ENCODE data around the gene APBB2. TPM values are rescaled to one million over a fixed set of nuclear protein-coding genes. Genes with fewer than 3 reads are reported as not detected.

Gene APBB2
- total RNA-seq, 1 donor = 75.8 TPM

- H3K4me3 ChIP-seq (ENCODE audit: low read depth, low read length) = no peak overlapping the region
- DNase-seq (ENCODE audit: low read depth) = no peak
- TF ChIP-seq CTCF (IDR thresholded peaks at IDR 0.05; ENCODE audit: insufficient read depth, low read length) = no peak
These were observed 49.9 kb downstream of the APBB2 start for GRCh38 chr4:41164405-41164804.

- no peak overlapping the region for H3K4me3 ChIP-seq (ENCODE audit: low read depth, low read length)
- no peak for TF ChIP-seq CTCF (IDR thresholded peaks at IDR 0.05; ENCODE audit: insufficient read depth, low read length)
- DNase-seq (ENCODE audit: low read depth) = no peak
These were observed 53.0 kb downstream of the APBB2 start for GRCh38 chr4:41161355-41161754.

GRCh38 chr4:41160856-41161255 is 53.5 kb downstream of the APBB2 start:
- TF ChIP-seq CTCF (IDR thresholded peaks at IDR 0.05; ENCODE audit: insufficient read depth, low read length) = no peak
- no peak overlapping the region for H3K4me3 ChIP-seq (ENCODE audit: low read depth, low read length)
- DNase-seq (ENCODE audit: low read depth) = peak; percentile 43

GRCh38 chr4:41160012-41160789 is 54.1 kb downstream of the APBB2 start:
- DNase-seq (ENCODE audit: low read depth) = peak; percentile 91
- no peak overlapping the region for H3K4me3 ChIP-seq (ENCODE audit: low read depth, low read length)
- TF ChIP-seq CTCF (IDR thresholded peaks at IDR 0.05; ENCODE audit: insufficient read depth, low read length) = no peak

GRCh38 chr4:41158756-41159155 is 55.6 kb downstream of the APBB2 start:
- H3K4me3 ChIP-seq (ENCODE audit: low read depth, low read length) = no peak overlapping the region
- no peak for TF ChIP-seq CTCF (IDR thresholded peaks at IDR 0.05; ENCODE audit: insufficient read depth, low read length)
- no peak for DNase-seq (ENCODE audit: low read depth)

- no peak for DNase-seq (ENCODE audit: low read depth)
- H3K4me3 ChIP-seq (ENCODE audit: low read depth, low read length) = no peak overlapping the region
- TF ChIP-seq CTCF (IDR thresholded peaks at IDR 0.05; ENCODE audit: insufficient read depth, low read length) = no peak
These were observed 56.1 kb downstream of the APBB2 start for GRCh38 chr4:41158274-41158673.

GRCh38 chr4:41157009-41157408 is 57.3 kb downstream of the APBB2 start:
- no peak for DNase-seq (ENCODE audit: low read depth)
- no peak for TF ChIP-seq CTCF (IDR thresholded peaks at IDR 0.05; ENCODE audit: insufficient read depth, low read length)
- H3K4me3 ChIP-seq (ENCODE audit: low read depth, low read length) = no peak overlapping the region

All from fibroblast of the aortic adventitia (primary cell).